ENCODE measurements around the gene ARHGAP42. TPM values are rescaled to one million over a fixed set of nuclear protein-coding genes. Genes with fewer than 3 reads are reported as not detected.

ARHGAP42 gene
- total RNA-seq, 1 experiment from 2014 or later: 11.4 TPM

GRCh38 chr11:100759106-100759505 is 72.0 kb downstream of the ARHGAP42 start:
- DNase-seq (ENCODE audit: low read depth): no peak

GRCh38 chr11:100759856-100760255 is 72.8 kb downstream of the ARHGAP42 start:
- no peak for DNase-seq (ENCODE audit: low read depth)

- DNase-seq (ENCODE audit: low read depth): no peak
Observed at GRCh38 chr11:100760744-100761143, 73.7 kb downstream of the ARHGAP42 start.

GRCh38 chr11:100761841-100762240 is 74.8 kb downstream of the ARHGAP42 start:
- DNase-seq (ENCODE audit: low read depth): no peak

GRCh38 chr11:100766764-100767163 is 79.7 kb downstream of the ARHGAP42 start:
- DNase-seq (ENCODE audit: low read depth): no peak

GRCh38 chr11:100769165-100769564 is 82.1 kb downstream of the ARHGAP42 start:
- no peak for DNase-seq (ENCODE audit: low read depth)

GRCh38 chr11:100769617-100770016 is 82.5 kb downstream of the ARHGAP42 start:
- DNase-seq (ENCODE audit: low read depth): no peak

GRCh38 chr11:100774132-100774531 is 87.0 kb downstream of the ARHGAP42 start:
- DNase-seq (ENCODE audit: low read depth): no peak

- no peak for DNase-seq (ENCODE audit: low read depth)
Observed at GRCh38 chr11:100774859-100775258, 87.8 kb downstream of the ARHGAP42 start.

GRCh38 chr11:100776212-100776896 is 89.3 kb downstream of the ARHGAP42 start:
- DNase-seq (ENCODE audit: low read depth): peak; percentile 4

GRCh38 chr11:100777103-100777502 is 90.0 kb downstream of the ARHGAP42 start:
- peak; percentile 5 for DNase-seq (ENCODE audit: low read depth)

GRCh38 chr11:100777736-100778135 is 90.6 kb downstream of the ARHGAP42 start:
- no peak for DNase-seq (ENCODE audit: low read depth)

GRCh38 chr11:100778166-100778785 is 91.2 kb downstream of the ARHGAP42 start:
- no peak for DNase-seq (ENCODE audit: low read depth)

- DNase-seq (ENCODE audit: low read depth): no peak
Observed at GRCh38 chr11:100780470-100780869, 93.4 kb downstream of the ARHGAP42 start.

- DNase-seq (ENCODE audit: low read depth): no peak
Observed at GRCh38 chr11:100785148-100785983, 98.3 kb downstream of the ARHGAP42 start.

- DNase-seq (ENCODE audit: low read depth): no peak
Observed at GRCh38 chr11:100788561-100789295, 101.6 kb downstream of the ARHGAP42 start.

GRCh38 chr11:100789500-100789899 is 102.4 kb downstream of the ARHGAP42 start:
- DNase-seq (ENCODE audit: low read depth): peak; percentile 20

GRCh38 chr11:100790073-100790472 is 103.0 kb downstream of the ARHGAP42 start:
- DNase-seq (ENCODE audit: low read depth): no peak

GRCh38 chr11:100791103-100791502 is 104.0 kb downstream of the ARHGAP42 start:
- DNase-seq (ENCODE audit: low read depth): no peak

GRCh38 chr11:100791860-100792259 is 104.8 kb downstream of the ARHGAP42 start:
- DNase-seq (ENCODE audit: low read depth): peak; percentile 70

- no peak for DNase-seq (ENCODE audit: low read depth)
Observed at GRCh38 chr11:100793525-100793924, 106.4 kb downstream of the ARHGAP42 start.

- DNase-seq (ENCODE audit: low read depth): no peak
Observed at GRCh38 chr11:100794446-100794845, 107.4 kb downstream of the ARHGAP42 start.

All from RPMI7951 (cell line).